PC-9 (cell line): ENCODE results near the gene SHC3. TPM values are rescaled to one million over a fixed set of nuclear protein-coding genes. Genes with fewer than 3 reads are reported as not detected.

Experiments used
- Bru-seq: library from RNA; stranded (reverse); fragments of 400-500 nt; gene quantifications from one replicate; lab custom pipeline; 2021; lab: Mats Ljungman, UMichigan
- BruChase-seq, 2 experiments: library from RNA; stranded (reverse); fragments of 400-500 nt; gene quantifications; one replicate each; lab custom pipeline; 2021; lab: Mats Ljungman, UMichigan
- BruUV-seq: library from RNA; stranded (reverse); fragments of 400-500 nt; replicated peaks from 2 replicates; lab custom pipeline; 2021; lab: Mats Ljungman, UMichigan
- CTCF ChIA-PET: fragments of 300-600 bp; sonication (Branson Sonifier 250); formaldehyde crosslinking; loops from one replicate; lab custom pipeline; 2022; ENCODE audit warnings: antibody characterized with exemption; lab: Charles Lee
- POLR2A ChIA-PET: fragments of 300-600 bp; sonication (Branson Sonifier 250); formaldehyde crosslinking; loops from one replicate; lab custom pipeline; 2022; ENCODE audit warnings: antibody characterized with exemption; ENCODE audit not compliant: unreplicated experiment; lab: Charles Lee
- DNase-seq, 2 experiments: peaks; one replicate each; pipeline versions ENCODE4 v3.0.0 to v3.0.0-alpha.2; 2015 to 2022; ENCODE audit warnings: mixed read lengths in 1 of 2
- H2AFZ ChIP-seq: fragments of 200-600 bp; sonication (generic); 2 replicates; pipeline ENCODE4 v1.8.1; 2017; ENCODE audit warnings: antibody characterized with exemption
- H3F3A ChIP-seq: fragments of 200-600 bp; sonication (generic); 2 replicates; pipeline ENCODE4 v1.8.1; 2017; ENCODE audit warnings: antibody characterized with exemption, mild to moderate bottlenecking, low read depth; ENCODE audit not compliant: insufficient read depth
- H3K27ac ChIP-seq: fragments of 200-600 bp; sonication (generic); 2 replicates; pipeline ENCODE4 v1.6.1; 2016; ENCODE audit warnings: mixed run types
- H3K27me3 ChIP-seq: fragments of 200-600 bp; sonication (generic); 2 replicates; pipeline ENCODE4 v1.6.1; 2016; ENCODE audit warnings: low read depth, mixed run types; ENCODE audit not compliant: insufficient read depth
- H3K36me3 ChIP-seq: fragments of 200-600 bp; sonication (generic); 2 replicates; pipeline ENCODE4 v1.6.1; 2016; ENCODE audit warnings: low read depth, mixed run types
- H3K4me1 ChIP-seq: fragments of 200-600 bp; sonication (generic); replicated peaks from 2 replicates; pipeline ENCODE4 v1.6.1; 2016; ENCODE audit warnings: mixed run types; ENCODE audit not compliant: insufficient read depth
- H3K4me2 ChIP-seq: fragments of 200-600 bp; sonication (generic); 2 replicates; pipeline ENCODE4 v1.6.1; 2017; ENCODE audit warnings: mixed run types
- H3K4me3 ChIP-seq: fragments of 200-600 bp; sonication (generic); 2 replicates; pipeline ENCODE4 v1.6.1; 2016; ENCODE audit warnings: mixed run types
- H3K79me2 ChIP-seq: fragments of 200-600 bp; sonication (generic); 2 replicates; pipeline ENCODE4 v1.6.1; 2017; ENCODE audit warnings: low read depth, mixed run types
- H3K9me2 ChIP-seq: fragments of 200-600 bp; sonication (generic); 2 replicates; pipeline ENCODE4 v1.8.1; 2017; ENCODE audit warnings: mild to moderate bottlenecking; ENCODE audit not compliant: insufficient read depth
- H3K9me3 ChIP-seq: fragments of 200-600 bp; sonication (generic); 2 replicates; pipeline ENCODE4 v1.8.1; 2016; ENCODE audit warnings: low read depth; ENCODE audit not compliant: insufficient read depth
- H4K20me1 ChIP-seq: fragments of 200-600 bp; sonication (generic); 2 replicates; pipeline ENCODE4 v1.8.1; 2017; ENCODE audit not compliant: insufficient read depth
- EZH2 ChIP-seq: fragments of 200-600 bp; sonication (generic); IDR thresholded peaks from 2 replicates; pipeline ENCODE4 v1.8.0; 2017; ENCODE audit warnings: antibody characterized with exemption, low read depth
- intact Hi-C: fragments of 100-400 bp; cut with micrococcal nuclease; formaldehyde crosslinking; loops from one replicate; pipeline ENCODE4 v1.10.0; 2022; ENCODE audit not compliant: unreplicated experiment
- long read RNA-seq: library from polyadenylated mRNA; stranded (forward); transcript quantifications from one replicate; pipeline ENCODE4 v2.0.0, GENCODE V29; 2022
- total RNA-seq: library from RNA; stranded (reverse); gene quantifications from 2 replicates; pipeline ENCODE4 v1.2.3, GENCODE V29; 2021
- TF ChIP-seq, protein P1 (sequence below): fragments of 200-600 bp; sonication (generic); conservative IDR thresholded peaks from 2 replicates; pipeline ENCODE4 v1.6.1; 2017; ENCODE audit warnings: mixed run types, antibody characterized with exemption, mild to moderate bottlenecking, moderate library complexity

Gene SHC3, protein sequence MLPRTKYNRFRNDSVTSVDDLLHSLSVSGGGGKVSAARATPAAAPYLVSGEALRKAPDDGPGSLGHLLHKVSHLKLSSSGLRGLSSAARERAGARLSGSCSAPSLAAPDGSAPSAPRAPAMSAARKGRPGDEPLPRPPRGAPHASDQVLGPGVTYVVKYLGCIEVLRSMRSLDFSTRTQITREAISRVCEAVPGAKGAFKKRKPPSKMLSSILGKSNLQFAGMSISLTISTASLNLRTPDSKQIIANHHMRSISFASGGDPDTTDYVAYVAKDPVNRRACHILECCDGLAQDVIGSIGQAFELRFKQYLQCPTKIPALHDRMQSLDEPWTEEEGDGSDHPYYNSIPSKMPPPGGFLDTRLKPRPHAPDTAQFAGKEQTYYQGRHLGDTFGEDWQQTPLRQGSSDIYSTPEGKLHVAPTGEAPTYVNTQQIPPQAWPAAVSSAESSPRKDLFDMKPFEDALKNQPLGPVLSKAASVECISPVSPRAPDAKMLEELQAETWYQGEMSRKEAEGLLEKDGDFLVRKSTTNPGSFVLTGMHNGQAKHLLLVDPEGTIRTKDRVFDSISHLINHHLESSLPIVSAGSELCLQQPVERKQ
- total RNA-seq (12.9 and 15.9 TPM in 2 replicates), Bru-seq, nascent RNA (percentile 82 among the genes with signal in this experiment), BruChase-seq, experiment 1, labeled RNA remaining after a 2-hour chase (percentile 83 among the genes with signal in this experiment), BruChase-seq, experiment 2, labeled RNA remaining after a 6-hour chase (percentile 75 among the genes with signal in this experiment)
- long read RNA-seq, full-length matches to known transcripts = 7 of 26 reads
- long read RNA-seq, partial matches to known transcripts = 4 of 26 reads
- long read RNA-seq, other reads (novel, unspliced or antisense) = 15 of 26 reads

DNA sequence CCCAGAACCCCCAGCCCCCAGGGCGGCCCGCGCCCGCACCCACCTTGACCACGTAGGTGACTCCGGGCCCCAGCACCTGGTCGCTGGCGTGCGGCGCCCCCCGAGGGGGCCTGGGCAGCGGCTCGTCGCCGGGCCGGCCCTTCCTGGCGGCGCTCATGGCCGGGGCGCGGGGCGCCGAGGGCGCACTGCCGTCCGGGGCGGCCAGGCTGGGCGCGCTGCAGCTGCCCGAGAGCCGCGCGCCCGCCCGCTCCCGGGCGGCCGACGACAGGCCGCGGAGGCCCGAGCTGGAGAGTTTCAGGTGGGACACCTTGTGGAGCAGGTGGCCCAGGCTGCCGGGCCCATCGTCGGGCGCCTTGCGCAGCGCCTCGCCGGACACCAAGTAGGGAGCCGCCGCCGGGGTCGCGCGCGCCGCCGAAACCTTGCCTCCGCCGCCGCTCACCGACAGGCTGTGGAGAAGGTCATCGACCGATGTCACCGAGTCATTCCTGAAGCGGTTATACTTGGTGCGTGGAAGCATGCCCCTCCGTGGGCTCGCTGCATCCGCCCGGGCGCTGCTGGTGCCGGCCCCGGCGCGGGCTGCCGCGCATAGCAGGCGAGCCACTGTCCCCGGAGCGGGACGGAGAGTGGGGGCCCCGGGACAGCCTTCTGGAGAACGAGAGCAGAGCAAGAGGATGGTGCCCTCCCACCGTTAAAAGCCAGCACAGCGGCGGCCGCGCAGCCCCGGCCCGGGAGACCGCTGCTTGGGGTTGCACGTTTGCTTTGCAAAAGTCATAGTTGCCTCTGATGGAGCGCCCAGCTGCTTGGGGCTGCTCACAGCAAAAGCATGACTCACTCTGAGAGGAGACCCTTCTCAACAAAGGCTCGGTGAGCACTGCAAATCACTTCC lies at the start of gene SHC3:
SHC3 (minus strand) TSS at position 875 of the 886 bp plus-strand sequence; CDS start at position 517, 358 bp downstream.
- H2AFZ ChIP-seq = peak within 1 kb of the TSS; percentile 93
- H3K27ac ChIP-seq = peak within 1 kb of the TSS; percentile 78
- no peaks in the 10 kb centered on the region for H3K36me3 ChIP-seq
- DNase-seq = peak in 1 of 2 experiments; percentile 37
- peak within 1 kb of the TSS; percentile 96 for H3K4me2 ChIP-seq
- H3K4me3 ChIP-seq = peak within 1 kb of the TSS; percentile 62
- peaks cover 34% of the 10 kb centered on the region for H3K4me1 ChIP-seq
- no TSS peak for BruUV-seq
- H3K27me3 ChIP-seq = no peaks in the 10 kb centered on the region
- H3K9me2 ChIP-seq = no peaks in the 10 kb centered on the region
- no peaks in the 10 kb centered on the region for H3K9me3 ChIP-seq
- no peaks in the 10 kb centered on the region for H4K20me1 ChIP-seq
- intact Hi-C loops = no loop called here
- POLR2A ChIA-PET = no interaction called here
- peaks cover 17% of the 10 kb centered on the region for H3F3A ChIP-seq
- 0 out of 2 replicates have a peak, but pooled peaks cover 12% of the 10 kb centered on the region for H3K79me2 ChIP-seq
- no peak for TF ChIP-seq EZH2
- TF ChIP-seq, protein P1, sequence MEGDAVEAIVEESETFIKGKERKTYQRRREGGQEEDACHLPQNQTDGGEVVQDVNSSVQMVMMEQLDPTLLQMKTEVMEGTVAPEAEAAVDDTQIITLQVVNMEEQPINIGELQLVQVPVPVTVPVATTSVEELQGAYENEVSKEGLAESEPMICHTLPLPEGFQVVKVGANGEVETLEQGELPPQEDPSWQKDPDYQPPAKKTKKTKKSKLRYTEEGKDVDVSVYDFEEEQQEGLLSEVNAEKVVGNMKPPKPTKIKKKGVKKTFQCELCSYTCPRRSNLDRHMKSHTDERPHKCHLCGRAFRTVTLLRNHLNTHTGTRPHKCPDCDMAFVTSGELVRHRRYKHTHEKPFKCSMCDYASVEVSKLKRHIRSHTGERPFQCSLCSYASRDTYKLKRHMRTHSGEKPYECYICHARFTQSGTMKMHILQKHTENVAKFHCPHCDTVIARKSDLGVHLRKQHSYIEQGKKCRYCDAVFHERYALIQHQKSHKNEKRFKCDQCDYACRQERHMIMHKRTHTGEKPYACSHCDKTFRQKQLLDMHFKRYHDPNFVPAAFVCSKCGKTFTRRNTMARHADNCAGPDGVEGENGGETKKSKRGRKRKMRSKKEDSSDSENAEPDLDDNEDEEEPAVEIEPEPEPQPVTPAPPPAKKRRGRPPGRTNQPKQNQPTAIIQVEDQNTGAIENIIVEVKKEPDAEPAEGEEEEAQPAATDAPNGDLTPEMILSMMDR = no peak
- CTCF ChIA-PET = no interaction called here

DNA sequence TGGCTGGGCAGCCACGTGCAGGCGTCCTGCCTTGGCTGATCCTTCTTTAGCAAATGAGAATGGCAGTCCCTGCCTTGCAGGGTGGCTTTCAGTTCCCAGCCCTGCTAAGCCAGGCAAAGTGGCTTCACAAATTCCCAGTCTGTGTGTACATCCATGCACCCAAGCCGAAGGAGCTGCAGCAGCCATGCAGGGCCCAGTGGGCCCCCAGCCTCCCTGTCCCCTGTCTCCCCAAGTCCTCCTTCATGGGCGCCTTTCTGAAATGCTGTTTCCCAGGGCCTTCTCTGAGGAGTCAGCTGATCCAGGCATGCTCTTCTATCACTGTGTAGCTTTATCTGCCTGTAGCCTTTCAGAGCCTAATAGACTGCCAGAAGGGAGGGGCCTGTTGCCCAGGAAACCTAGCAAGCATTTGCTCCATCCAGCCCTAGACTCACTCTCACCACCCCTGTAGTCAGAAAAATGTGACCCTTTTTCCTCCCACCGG lies 47.4 kb upstream of the SHC3 start:
- intact Hi-C loops = no loop called here
- H2AFZ ChIP-seq = no peak overlapping the region
- POLR2A ChIA-PET = no interaction called here

More for the DNA sequence above, 47.4 kb upstream of the SHC3 start:
- Histone ChIP-seq H3K27ac (no peak overlapping the region), H3F3A (no peaks in the 10 kb centered on the region), H3K9me2 (no peaks in the 10 kb centered on the region), H3K27me3 (no peaks in the 10 kb centered on the region), H3K36me3 (no peaks in the 10 kb centered on the region), H4K20me1 (no peaks in the 10 kb centered on the region), H3K4me2 (no peak overlapping the region), H3K4me1 (no peaks in the 10 kb centered on the region), H3K4me3 (no peak overlapping the region), H3K79me2 (no peaks in the 10 kb centered on the region), H3K9me3 (no peaks in the 10 kb centered on the region)
- BruUV-seq = no TSS peak
- no peak for DNase-seq
- CTCF ChIA-PET = no interaction called here
- TF ChIP-seq, protein P1 = no peak
- no peak for TF ChIP-seq EZH2
